GM18526 (cell line): ENCODE data around the gene HARBI1.

ENCODE experiments used
- POLR2A ChIP-seq: IDR thresholded peaks from 3 replicates; pipeline ENCODE4 v1.6.1; 2011; ENCODE audit not compliant: insufficient read length; ENCODE audit errors: extremely low read depth

The HARBI1 gene

DNA sequence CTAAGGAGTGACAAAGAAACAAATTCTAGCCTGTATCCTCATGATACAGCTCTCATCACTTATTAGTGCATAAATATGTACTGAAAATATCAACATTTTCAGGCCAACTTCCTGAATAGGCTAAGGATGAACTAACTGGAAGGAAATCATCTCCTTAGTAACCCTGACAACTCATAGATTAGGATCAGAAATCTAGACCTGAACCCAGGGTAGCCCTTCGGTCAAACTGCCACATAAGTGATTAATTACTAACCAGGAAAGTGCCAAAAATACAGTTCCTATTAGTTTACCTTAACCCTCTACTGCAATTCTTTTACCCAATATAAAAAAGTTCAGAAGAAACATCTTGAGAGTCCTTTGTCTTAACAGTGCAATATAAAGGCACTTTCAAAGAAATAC lies 63.2 kb downstream of the HARBI1 start:
- TF ChIP-seq POLR2A: no peak
